Measurements from ENCODE around the gene SNX30. TPM values are rescaled to one million over a fixed set of nuclear protein-coding genes. Genes with fewer than 3 reads are reported as not detected.
A peak's percentile ranks its signal among the peaks of the same experiment; 100 is the strongest.

SNX30 gene
- total RNA-seq, 1 experiment from 2014 or later = 9.0 TPM

- DNase-seq (ENCODE audit: low read depth) = no peak
Measured at GRCh38 chr9:112783551-112783954, 33.0 kb downstream of the SNX30 start.

- DNase-seq (ENCODE audit: low read depth) = peak; percentile 19
Measured at GRCh38 chr9:112784020-112784785, 33.6 kb downstream of the SNX30 start.

- no peak for DNase-seq (ENCODE audit: low read depth)
Measured at GRCh38 chr9:112785986-112786385, 35.4 kb downstream of the SNX30 start.

DNA sequence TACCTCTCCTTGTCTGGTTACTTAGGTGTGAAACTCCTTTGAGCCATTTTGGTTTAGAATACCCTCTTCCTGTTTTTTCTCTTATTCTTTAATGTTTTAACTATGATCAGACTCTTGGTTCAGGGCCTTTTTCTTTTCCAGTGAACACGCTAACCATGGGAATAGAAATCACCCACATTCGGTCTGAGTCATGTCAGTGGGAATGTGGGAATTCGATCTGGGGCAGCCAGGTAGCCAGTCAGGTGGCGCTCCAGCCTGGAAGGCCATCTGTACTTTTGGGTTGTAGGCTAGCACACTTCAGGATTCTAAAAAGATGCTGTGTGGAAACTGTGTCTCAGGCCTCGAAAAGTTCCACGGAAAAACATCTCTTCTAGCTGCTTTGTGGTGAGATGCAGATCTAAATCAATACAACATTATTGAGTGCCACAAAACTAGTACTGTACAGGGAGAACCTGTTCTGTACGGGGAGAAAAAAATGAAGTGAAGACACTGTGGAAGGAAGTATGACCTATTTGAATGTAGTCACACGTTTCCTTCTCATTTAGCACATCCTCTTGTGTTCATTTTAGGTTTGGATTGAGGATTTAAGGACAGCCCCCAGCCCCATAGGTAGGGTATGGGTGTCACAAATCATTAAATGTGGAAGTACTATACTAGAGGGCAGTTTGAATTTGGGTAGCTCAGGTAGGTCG, 36.4 kb downstream of the SNX30 start:
- DNase-seq (ENCODE audit: low read depth) = no peak

- DNase-seq (ENCODE audit: low read depth) = no peak
Measured at GRCh38 chr9:112787978-112788377, 37.4 kb downstream of the SNX30 start.

- DNase-seq (ENCODE audit: low read depth) = no peak
Measured at GRCh38 chr9:112789473-112789872, 38.9 kb downstream of the SNX30 start.

DNA sequence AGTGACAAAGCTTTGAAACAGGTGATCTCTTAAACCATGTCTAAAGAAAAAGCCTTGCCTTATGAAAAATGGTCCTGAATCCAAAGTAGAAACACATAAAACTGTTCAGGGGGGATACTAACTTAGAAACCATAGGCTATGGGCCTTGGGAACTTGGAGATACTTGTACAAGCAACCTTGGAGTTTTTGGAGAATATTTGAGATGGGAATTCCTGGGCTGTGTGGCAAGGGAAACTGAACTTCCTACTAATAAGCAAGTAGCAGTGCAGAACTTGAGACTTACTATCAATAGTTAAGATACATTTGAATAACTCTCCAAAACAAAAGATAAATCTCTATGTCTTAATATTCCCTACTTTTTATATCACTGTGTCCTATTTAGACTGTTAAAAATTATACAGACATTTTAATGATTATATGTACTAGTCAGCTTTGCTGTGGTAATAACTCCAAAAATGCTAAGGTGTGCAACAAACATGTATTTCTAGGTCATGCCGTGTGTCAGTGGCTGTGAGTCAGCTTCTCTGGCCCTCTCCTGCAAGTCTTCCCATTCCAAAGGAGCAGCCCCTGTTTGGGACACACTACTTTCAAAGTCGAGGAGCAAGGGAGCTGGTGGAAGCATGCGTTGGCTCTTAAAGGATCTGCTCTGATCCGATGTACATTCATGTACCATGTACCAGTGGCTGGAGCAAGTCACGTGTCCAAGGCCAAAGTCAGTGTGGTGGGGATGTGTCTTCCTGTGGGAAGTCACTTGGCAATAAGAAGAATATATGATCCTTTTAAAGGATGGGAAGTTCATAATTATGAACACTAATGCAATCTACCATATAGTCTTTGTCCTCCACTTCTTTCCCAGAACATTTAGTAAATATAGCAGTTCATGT, 39.6 kb downstream of the SNX30 start:
- DNase-seq (ENCODE audit: low read depth) = no peak

DNA sequence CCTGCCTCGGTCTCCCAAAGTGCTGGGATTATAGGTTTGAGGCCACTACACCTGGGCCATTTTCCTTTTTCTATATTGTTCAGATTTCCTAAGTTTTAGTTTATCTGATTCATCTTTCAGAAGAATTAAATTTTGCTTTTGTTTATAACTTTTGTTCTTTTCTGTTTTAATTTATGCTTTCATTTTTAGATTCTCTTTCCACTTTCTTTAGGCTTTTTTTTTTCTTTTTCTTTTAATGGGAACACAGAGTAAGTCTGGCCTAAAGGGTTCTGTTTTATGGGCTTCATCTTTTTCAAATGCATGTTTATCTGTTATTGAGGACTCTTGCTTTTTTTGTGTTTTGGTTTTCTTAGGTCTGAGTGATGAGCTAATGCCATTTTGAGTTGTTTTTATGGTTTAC, 42.1 kb downstream of the SNX30 start:
- DNase-seq (ENCODE audit: low read depth) = no peak

- DNase-seq (ENCODE audit: low read depth) = peak; percentile 60
Measured at GRCh38 chr9:112793213-112793810, 42.8 kb downstream of the SNX30 start.

GRCh38 chr9:112794731-112795130, 44.2 kb downstream of the SNX30 start:
- no peak for DNase-seq (ENCODE audit: low read depth)

DNA sequence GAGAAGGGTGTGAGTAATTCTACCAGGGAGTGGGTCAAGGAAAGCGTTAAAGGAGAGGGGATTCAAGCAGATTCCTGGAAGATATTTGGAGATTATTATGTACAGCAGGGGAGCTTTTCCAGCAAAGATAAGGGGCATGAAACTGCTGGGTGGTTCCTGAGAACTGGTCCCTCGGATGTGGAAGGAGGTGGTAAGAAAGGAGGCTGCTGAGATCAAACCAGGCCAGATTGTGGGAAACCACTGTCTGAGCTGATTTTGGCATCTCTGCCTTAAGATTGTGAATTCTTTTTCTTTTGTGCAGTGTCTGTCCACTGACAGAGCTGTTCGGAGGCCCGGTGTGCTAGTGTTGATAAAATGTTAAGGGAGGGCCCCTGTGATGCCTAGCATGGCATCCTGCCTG, 45.4 kb downstream of the SNX30 start:
- no peak for DNase-seq (ENCODE audit: low read depth)

DNA sequence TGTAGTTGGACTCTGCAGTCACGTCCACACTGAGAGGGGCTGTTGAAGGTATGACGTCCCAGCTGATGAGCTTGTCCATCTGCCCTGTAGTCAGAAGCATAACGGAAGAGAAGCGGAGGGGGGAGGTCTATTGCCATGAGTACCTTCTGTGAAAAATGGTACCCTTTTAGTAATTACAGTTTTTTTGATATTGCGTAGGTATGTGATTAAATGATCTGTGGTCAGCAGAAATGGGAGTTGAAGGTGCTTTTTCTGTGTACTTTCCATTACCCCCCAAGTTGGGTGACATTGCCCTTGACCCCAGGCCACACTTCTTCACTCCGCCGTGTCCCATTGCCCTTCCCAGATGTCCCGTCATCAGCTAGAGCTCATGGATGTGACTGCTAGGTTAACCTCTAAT, 45.9 kb downstream of the SNX30 start:
- no peak for DNase-seq (ENCODE audit: low read depth)

DNA sequence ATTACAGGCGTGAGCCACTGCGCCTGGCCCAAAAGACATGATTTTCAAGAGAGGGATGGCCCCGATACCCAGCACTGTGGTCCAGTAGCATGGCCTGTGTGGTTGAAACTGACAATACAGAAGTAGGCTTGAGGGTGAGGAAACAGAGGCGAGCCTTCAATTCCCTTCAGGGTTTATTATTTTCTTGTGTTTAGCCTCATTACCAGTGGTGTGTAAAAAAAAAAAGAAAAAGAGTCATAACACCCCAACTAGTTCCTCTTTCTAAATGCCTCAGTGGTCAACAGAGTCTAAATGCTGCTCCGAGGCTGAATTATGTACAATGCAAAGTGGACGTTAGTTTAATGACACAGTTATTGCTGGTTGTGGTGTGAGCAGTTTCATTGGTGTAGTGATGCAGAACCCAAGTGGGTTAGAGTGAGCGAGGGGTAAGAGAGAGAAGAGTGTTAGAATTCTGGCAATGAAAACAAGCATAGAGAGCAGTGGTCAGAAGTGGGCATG, 58.8 kb downstream of the SNX30 start:
- DNase-seq (ENCODE audit: low read depth) = no peak

DNA sequence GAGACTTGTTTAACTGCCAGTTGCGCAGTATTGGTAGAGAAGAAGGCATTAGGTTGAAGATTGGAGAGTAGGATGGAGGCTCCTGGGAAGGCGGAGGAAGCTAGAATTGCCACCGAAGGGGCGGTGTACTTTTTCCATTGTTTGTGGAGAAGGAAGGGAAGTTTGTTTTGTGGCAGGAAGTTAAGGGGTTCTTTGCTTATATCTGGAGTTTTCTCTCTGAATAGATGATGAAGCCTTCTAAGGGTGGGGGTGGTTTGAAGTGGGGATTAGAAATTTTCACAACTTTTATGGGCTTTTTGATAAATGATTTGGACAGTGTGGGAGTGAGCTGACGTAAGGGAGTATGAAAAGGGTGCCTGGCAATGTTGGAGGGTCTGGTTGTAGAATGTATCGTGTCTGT, 59.3 kb downstream of the SNX30 start:
- no peak for DNase-seq (ENCODE audit: low read depth)

GRCh38 chr9:112810696-112811490, 60.3 kb downstream of the SNX30 start:
- no peak for DNase-seq (ENCODE audit: low read depth)

- DNase-seq (ENCODE audit: low read depth) = no peak
Measured at GRCh38 chr9:112811518-112811917, 61.0 kb downstream of the SNX30 start.

DNA sequence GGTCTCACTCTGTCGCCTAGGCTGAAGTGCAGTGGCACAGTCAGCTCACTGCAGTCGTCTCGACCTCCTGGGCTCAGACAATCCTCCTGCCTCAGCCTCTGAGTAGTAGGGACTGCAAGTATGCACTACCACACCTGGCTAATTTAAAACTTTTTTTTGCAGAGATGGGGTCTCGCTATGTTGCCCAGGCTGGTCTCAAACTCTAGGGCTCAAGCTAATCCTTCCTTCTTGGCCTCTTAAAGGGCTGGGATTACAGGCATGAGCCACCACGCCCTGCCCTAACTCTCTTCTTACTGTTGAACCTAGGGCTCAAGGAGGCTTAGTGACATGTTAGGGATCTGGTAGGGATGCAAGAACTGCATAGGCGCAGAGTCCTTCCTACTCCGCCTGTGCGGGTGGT, 65.3 kb downstream of the SNX30 start:
- no peak for DNase-seq (ENCODE audit: low read depth)

DNA sequence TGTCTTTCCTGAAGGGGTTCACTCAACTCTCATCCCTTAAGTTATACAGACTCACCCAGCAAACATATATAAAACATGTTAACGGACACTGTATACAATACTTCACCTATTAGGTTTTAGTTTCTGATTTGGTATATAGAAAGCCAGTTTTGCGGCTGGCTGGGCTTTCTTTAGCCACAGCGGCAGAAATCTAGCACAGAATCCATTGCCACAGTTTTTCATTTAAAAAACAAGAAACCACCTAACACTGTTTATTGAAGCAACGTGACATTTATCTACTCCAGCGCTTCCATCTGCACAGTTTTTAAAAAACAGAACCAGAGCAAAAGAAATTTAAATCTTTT, 67.3 kb downstream of the SNX30 start:
- DNase-seq (ENCODE audit: low read depth) = no peak

DNA sequence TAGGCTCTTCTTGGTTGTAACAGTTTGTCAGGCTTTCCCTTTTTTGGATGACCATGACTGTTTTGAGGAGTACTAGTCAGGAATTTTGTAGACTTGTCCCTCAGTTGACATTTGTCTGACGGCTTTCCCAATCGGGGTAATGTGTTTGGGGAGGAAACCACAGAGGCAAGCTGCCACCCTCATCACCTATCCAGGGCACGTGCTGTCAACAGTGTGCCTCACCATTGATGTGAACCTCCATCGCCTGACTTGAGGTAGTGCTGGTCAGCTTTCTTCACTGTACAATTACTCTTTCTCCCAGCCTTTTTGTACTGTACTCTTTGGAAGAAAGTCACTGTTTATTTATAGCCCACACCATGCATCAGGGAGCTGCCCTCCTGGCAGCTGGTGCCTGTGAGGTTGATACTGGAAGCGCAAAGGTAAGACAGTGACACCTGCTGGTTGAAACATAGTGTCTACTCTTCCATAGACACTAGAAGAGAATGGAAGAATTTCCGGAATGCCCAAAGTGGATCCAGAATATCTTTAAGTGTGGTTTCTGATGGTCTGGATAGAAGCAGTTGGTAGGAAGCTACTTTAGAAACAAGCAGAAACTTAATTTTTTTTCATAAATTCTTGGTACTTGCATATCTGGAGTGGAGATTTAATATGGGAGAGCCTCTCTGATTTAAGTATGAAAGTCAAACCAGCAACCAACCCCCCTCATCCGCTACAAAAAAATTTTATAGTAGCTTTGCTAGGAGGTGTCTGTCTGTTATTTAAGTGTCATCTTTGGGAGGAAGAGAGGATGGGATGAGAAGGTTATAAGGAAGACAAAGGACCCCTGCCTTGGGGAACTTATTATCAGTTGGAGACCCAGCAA, 69.3 kb downstream of the SNX30 start:
- DNase-seq (ENCODE audit: low read depth) = peak; percentile 70

DNA sequence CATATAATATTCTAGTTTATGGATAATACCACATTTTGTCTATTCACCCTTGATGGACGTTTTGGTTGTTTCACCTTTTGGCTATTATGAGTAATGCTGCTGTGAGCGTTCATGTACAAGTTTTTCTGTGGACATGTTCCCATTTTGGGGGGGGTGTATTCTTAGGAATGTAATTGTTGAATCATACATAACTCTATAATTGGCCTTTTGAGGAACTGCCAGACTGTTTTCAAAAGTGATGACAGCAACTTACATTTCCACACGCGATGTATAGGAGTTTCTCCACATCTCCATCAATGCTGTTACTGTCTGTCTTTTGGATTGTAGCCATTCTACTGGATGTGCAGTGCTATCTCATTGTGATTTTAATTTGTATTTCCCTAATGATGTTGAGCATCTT, 70.3 kb downstream of the SNX30 start:
- peak; percentile 36 for DNase-seq (ENCODE audit: low read depth)
